T-helper 1 cell treated with Interleukin-12 subunit alpha and Interleukin-12 subunit beta and Interleukin-4 antibody, amounts not matched to agents 30 μg/mL and 1 μg/mL, for 36 hours (primary cell): ENCODE data around the gene SCUBE3.

Source experiments
- H3K27ac Mint-ChIP-seq: one replicate; pipeline ENCODE4 v1.8.0; 2021; ENCODE audit warnings: mild to moderate bottlenecking, mixed read lengths
- H3K27me3 Mint-ChIP-seq: one replicate; pipeline ENCODE4 v1.8.0; 2021; ENCODE audit warnings: low read depth, mixed read lengths
- H3K36me3 Mint-ChIP-seq: one replicate; pipeline ENCODE4 v1.8.0; 2021; ENCODE audit warnings: low read depth, mixed read lengths
- H3K4me1 Mint-ChIP-seq: one replicate; pipeline ENCODE4 v1.8.0; 2021; ENCODE audit warnings: low read depth, mixed read lengths
- H3K4me3 Mint-ChIP-seq: one replicate; pipeline ENCODE4 v1.8.0; 2021; ENCODE audit warnings: mild to moderate bottlenecking, moderate library complexity, mixed read lengths
- H3K9me3 Mint-ChIP-seq: one replicate; pipeline ENCODE4 v1.8.0; 2021; ENCODE audit warnings: mixed read lengths

The SCUBE3 gene

DNA sequence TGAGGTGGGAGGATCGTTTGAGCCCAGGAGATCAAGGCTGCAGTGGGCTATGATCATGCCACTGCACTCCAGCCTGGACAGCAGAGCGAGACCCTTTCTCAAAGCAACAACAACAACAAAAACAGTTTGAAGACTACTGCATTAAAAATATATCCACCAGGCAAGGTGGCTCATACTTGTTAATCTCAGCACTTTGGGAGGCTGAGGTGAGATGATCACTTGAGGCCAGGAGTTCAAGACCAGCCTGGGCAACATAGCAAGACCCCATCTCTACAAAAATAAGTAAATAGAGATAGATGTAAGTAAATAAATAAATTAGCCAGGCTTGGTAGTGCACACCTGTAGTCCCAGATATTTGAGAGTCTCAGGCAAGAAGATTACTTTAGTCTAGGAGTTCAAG lies 58.2 kb downstream of the SCUBE3 start:
- no peak overlapping the region for H3K4me3 Mint-ChIP-seq
- peaks cover 2% of the 10 kb centered on the region for H3K4me1 Mint-ChIP-seq
- no peak overlapping the region for H3K27ac Mint-ChIP-seq
- H3K36me3 Mint-ChIP-seq = no peaks in the 10 kb centered on the region
- no peaks in the 10 kb centered on the region for H3K9me3 Mint-ChIP-seq
- no peaks in the 10 kb centered on the region for H3K27me3 Mint-ChIP-seq

GRCh38 chr6:35273822-35274559 lies 60.2 kb downstream of the SCUBE3 start:
- H3K27me3 Mint-ChIP-seq = no peaks in the 10 kb centered on the region
- H3K4me3 Mint-ChIP-seq = no peak overlapping the region
- no peaks in the 10 kb centered on the region for H3K9me3 Mint-ChIP-seq
- H3K27ac Mint-ChIP-seq = no peak overlapping the region
- no peaks in the 10 kb centered on the region for H3K36me3 Mint-ChIP-seq
- H3K4me1 Mint-ChIP-seq = peaks cover 2% of the 10 kb centered on the region

- H3K4me3 Mint-ChIP-seq = no peak overlapping the region
- no peaks in the 10 kb centered on the region for H3K36me3 Mint-ChIP-seq
- H3K9me3 Mint-ChIP-seq = no peaks in the 10 kb centered on the region
- no peaks in the 10 kb centered on the region for H3K27me3 Mint-ChIP-seq
- H3K4me1 Mint-ChIP-seq = peaks cover 2% of the 10 kb centered on the region
- H3K27ac Mint-ChIP-seq = no peak overlapping the region
Measured at GRCh38 chr6:35275744-35276260, 62.0 kb downstream of the SCUBE3 start.

DNA sequence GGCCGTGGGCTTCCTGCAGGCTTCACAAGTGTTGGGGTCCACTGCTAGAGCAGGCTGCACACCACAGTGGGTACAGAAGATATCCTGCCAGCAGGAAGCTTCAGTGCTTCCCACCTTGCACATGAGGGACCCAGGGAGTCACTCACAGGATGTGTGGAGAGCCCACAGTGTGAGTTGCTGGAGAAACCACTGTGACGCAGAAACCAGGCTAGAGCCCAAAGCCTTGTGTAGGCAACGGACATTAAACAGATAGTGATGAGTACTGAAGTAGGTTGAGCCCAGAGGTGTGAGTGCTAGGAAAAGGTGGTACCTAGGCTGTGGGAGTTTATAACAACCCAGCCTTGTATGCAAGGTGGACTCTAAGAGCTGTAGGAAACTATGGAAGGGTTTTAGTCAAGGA lies 65.0 kb downstream of the SCUBE3 start:
- Mint-ChIP-seq H3K9me3 (no peaks in the 10 kb centered on the region), H3K4me1 (peaks cover 2% of the 10 kb centered on the region), H3K4me3 (no peak overlapping the region)

GRCh38 chr6:35280903-35281302 lies 67.1 kb downstream of the SCUBE3 start:
- H3K36me3 Mint-ChIP-seq = peaks cover 20% of the 10 kb centered on the region
- no peak overlapping the region for H3K27ac Mint-ChIP-seq
- no peaks in the 10 kb centered on the region for H3K4me1 Mint-ChIP-seq
- no peaks in the 10 kb centered on the region for H3K9me3 Mint-ChIP-seq
- no peaks in the 10 kb centered on the region for H3K27me3 Mint-ChIP-seq
- no peak overlapping the region for H3K4me3 Mint-ChIP-seq

More for the DNA sequence above, 65.0 kb downstream of the SCUBE3 start:
- H3K27me3 Mint-ChIP-seq = no peaks in the 10 kb centered on the region
- H3K27ac Mint-ChIP-seq = no peak overlapping the region
- peaks cover 13% of the 10 kb centered on the region for H3K36me3 Mint-ChIP-seq

GRCh38 chr6:35282472-35282871 lies 68.7 kb downstream of the SCUBE3 start:
- H3K36me3 Mint-ChIP-seq = peaks cover 32% of the 10 kb centered on the region
- no peak overlapping the region for H3K27ac Mint-ChIP-seq
- no peak overlapping the region for H3K4me3 Mint-ChIP-seq
- H3K4me1 Mint-ChIP-seq = no peaks in the 10 kb centered on the region
- H3K9me3 Mint-ChIP-seq = no peaks in the 10 kb centered on the region
- H3K27me3 Mint-ChIP-seq = no peaks in the 10 kb centered on the region

GRCh38 chr6:35283361-35283760 lies 69.6 kb downstream of the SCUBE3 start:
- Mint-ChIP-seq H3K4me3 (no peak overlapping the region), H3K27me3 (no peaks in the 10 kb centered on the region), H3K36me3 (peaks cover 34% of the 10 kb centered on the region), H3K27ac (no peak overlapping the region), H3K4me1 (no peaks in the 10 kb centered on the region), H3K9me3 (no peaks in the 10 kb centered on the region)

DNA sequence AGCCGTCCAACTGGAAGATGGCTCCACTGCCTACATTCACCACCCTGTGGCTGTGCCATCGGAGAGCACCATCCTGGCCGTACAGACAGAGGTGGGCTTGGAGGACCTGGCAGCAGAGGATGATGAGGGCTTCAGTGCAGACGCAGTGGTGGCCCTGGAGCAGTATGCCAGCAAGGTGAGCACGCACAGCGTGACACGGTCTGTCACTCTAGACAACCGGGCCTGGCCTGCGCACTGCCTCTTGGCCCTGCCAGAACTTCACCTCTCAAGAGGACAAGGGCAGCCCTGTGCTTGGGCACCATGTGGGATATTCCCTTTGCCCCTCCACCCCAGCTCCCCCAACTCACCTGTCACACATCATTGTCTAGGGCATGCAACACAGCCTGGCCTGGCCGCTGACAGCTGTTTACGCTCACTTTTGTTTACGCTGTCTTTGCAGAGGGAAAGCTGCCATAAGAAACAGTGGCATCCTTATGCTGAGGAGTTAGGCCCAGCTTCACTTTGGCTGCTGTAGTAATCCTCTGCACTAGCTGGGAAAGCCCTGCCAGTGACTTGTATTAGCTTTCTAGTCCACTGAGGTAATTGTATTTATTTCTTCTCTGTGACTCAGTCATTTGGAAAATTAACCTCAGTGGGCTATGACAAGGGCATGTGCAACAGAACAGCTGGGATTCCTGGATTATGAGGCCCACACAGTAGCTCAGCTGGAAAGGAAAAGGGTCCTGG lies 74.1 kb downstream of the SCUBE3 start:
- H3K27me3 Mint-ChIP-seq = no peaks in the 10 kb centered on the region

GRCh38 chr6:35288834-35289233 lies 75.1 kb downstream of the SCUBE3 start:
- H3K36me3 Mint-ChIP-seq = peaks cover 32% of the 10 kb centered on the region
- H3K27ac Mint-ChIP-seq = no peak overlapping the region
- no peaks in the 10 kb centered on the region for H3K9me3 Mint-ChIP-seq
- H3K4me1 Mint-ChIP-seq = no peaks in the 10 kb centered on the region
- no peaks in the 10 kb centered on the region for H3K27me3 Mint-ChIP-seq
- H3K4me3 Mint-ChIP-seq = no peak overlapping the region

More for the DNA sequence above, 74.1 kb downstream of the SCUBE3 start:
- H3K4me1 Mint-ChIP-seq = no peaks in the 10 kb centered on the region
- peaks cover 35% of the 10 kb centered on the region for H3K36me3 Mint-ChIP-seq
- H3K9me3 Mint-ChIP-seq = no peaks in the 10 kb centered on the region
- no peak overlapping the region for H3K4me3 Mint-ChIP-seq
- H3K27ac Mint-ChIP-seq = no peak overlapping the region

DNA sequence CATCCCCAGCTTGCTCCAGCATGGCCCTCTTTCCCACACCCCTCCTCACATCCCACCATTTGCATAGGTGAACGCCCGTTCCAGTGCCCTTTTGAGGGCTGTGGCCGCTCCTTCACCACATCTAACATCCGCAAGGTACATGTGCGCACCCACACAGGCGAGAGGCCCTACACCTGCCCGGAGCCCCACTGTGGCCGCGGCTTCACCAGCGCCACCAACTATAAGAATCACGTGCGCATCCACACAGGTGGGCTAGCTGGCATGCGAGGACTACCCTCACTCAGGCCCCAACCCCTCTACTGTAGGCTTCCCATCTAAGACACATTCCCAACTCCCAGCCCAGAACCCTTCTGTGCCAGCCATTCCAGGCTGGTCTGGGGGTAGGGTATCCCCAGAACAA lies 77.7 kb downstream of the SCUBE3 start:
- Mint-ChIP-seq H3K36me3 (peaks cover 29% of the 10 kb centered on the region), H3K27me3 (no peaks in the 10 kb centered on the region), H3K4me3 (no peak overlapping the region)

GRCh38 chr6:35292494-35292893 lies 78.7 kb downstream of the SCUBE3 start:
- Mint-ChIP-seq H3K9me3 (no peaks in the 10 kb centered on the region), H3K4me1 (peaks cover 10% of the 10 kb centered on the region), H3K27me3 (no peaks in the 10 kb centered on the region), H3K4me3 (no peak overlapping the region), H3K36me3 (peaks cover 21% of the 10 kb centered on the region), H3K27ac (no peak overlapping the region)

More for the DNA sequence above, 77.7 kb downstream of the SCUBE3 start:
- Mint-ChIP-seq H3K27ac (no peak overlapping the region), H3K9me3 (no peaks in the 10 kb centered on the region), H3K4me1 (peaks cover 4% of the 10 kb centered on the region)

DNA sequence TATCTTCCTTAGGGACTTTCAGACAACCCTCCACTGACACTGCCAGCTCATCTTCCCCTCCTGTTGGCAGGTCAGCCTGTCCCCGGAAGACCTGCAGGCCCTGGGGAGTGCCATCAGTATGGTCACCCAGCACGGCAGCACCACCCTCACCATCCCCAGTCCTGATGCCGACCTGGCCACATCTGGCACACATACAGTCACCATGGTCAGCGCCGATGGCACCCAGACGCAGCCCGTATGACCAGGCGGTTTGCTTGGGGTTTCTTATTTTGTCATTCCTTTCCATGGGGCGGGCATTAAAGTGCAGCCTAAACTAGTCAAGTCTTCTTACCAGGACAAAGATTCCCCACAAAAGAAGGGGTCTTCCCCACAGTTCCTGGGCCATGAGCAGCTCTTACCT lies 79.9 kb downstream of the SCUBE3 start:
- Mint-ChIP-seq H3K36me3 (peaks cover 21% of the 10 kb centered on the region), H3K4me3 (no peak overlapping the region), H3K9me3 (no peaks in the 10 kb centered on the region), H3K27me3 (no peaks in the 10 kb centered on the region), H3K4me1 (peaks cover 12% of the 10 kb centered on the region), H3K27ac (no peak overlapping the region)

- Mint-ChIP-seq H3K4me3 (no peak overlapping the region), H3K4me1 (peaks cover 19% of the 10 kb centered on the region), H3K27ac (no peak overlapping the region), H3K27me3 (no peaks in the 10 kb centered on the region), H3K36me3 (peaks cover 22% of the 10 kb centered on the region), H3K9me3 (no peaks in the 10 kb centered on the region)
Measured at GRCh38 chr6:35294308-35294945, 80.7 kb downstream of the SCUBE3 start.

- Mint-ChIP-seq H3K27ac (no peak overlapping the region), H3K4me3 (no peak overlapping the region)
Measured at GRCh38 chr6:35295036-35295435, 81.3 kb downstream of the SCUBE3 start.

More at GRCh38 chr6:35295036-35295435, 81.3 kb downstream of the SCUBE3 start:
- no peaks in the 10 kb centered on the region for H3K27me3 Mint-ChIP-seq
- H3K36me3 Mint-ChIP-seq = peaks cover 27% of the 10 kb centered on the region
- no peaks in the 10 kb centered on the region for H3K9me3 Mint-ChIP-seq
- peaks cover 23% of the 10 kb centered on the region for H3K4me1 Mint-ChIP-seq
